Measurements from ENCODE around the gene ADAM33.

GRCh38 chr20:3672547-3673171, 9.2 kb downstream of the ADAM33 start:
- TF ChIP-seq POLR2A (IDR thresholded peaks at IDR 0.05; ENCODE audit: borderline replicate concordance, extremely low read depth, insufficient read depth, insufficient read length) (no peak), JUND (IDR thresholded peaks at IDR 0.05) (no peak), RAD21 (IDR thresholded peaks at IDR 0.05; ENCODE audit: low read depth) (no peak), CTCF (IDR thresholded peaks at IDR 0.05 in 2 of 3, conservative IDR thresholded peaks at IDR 0.05 in 1 of 3; ENCODE audit: borderline replicate concordance in 1 of 3, insufficient read depth in 1 of 3, low read depth in 2 of 3, low read length in 2 of 3) (no peak), POLR2AphosphoS5 (IDR thresholded peaks at IDR 0.05; ENCODE audit: low read depth, low read length) (no peak), CEBPB (IDR thresholded peaks at IDR 0.05; ENCODE audit: low read depth) (no peak), ELF1 (IDR thresholded peaks at IDR 0.05; ENCODE audit: borderline replicate concordance, low read depth) (no peak), EZH2phosphoT487 (IDR thresholded peaks at IDR 0.05; ENCODE audit: borderline replicate concordance) (no peak), EZH2 (IDR thresholded peaks at IDR 0.05) (no peak), REST (IDR thresholded peaks at IDR 0.05; ENCODE audit: low read depth) (no peak), SP1 (IDR thresholded peaks at IDR 0.05; ENCODE audit: low read depth) (no peak), ATF3 (IDR thresholded peaks at IDR 0.05) (no peak), ZBTB33 (IDR thresholded peaks at IDR 0.05; ENCODE audit: extremely low read depth, insufficient replicate concordance, low read length) (no peak), TCF7L2 (IDR thresholded peaks at IDR 0.05; ENCODE audit: borderline replicate concordance, extremely low read depth, insufficient read depth, insufficient read length) (no peak)

All from HCT116 (cell line).